ENCODE data around the gene REV3L.
A peak's percentile ranks its signal among the peaks of the same experiment; 100 is the strongest.
"Not testable (repeated sequence)": the region's sequence is repeated elsewhere in the genome, so short reads cannot be mapped to it uniquely, and the experiment has no call there.

The REV3L gene

DNA sequence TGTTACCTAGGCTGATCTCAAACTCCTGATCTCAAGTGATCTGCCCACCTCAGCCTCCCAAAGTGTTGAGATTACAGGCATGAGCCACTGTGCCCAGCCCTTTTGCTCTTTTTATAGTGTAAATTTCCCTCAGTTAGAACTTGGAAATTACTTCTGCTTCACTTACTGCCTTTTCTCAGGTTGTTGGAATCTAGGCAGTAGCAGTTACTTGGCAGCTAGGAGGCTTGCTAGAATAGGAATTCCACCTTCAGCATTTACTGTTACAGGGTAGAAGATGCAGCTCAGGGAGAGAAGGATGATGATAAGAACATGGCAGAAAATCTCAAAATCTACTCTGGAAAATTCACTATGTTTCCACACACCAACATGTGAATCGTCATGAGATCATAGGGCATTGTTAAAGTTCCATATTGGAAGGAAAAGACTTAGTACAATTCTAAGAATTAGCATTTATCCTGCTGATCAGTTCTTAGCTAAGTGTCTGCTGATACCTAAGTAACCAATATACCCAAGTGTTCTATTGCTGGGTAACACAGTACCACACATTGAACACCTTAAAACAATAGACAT, 213.5 kb downstream of the REV3L start:
- peaks cover 6% of the 10 kb centered on the region for H3K9me3 Mint-ChIP-seq
- no peaks in the 10 kb centered on the region for H3K27me3 Mint-ChIP-seq
- H3K4me1 Mint-ChIP-seq, result peaks cover 35% of the 10 kb centered on the region
- H3K36me3 Mint-ChIP-seq, result peaks cover 42% of the 10 kb centered on the region
- no peak overlapping the region for H3K4me3 Mint-ChIP-seq
- no peak overlapping the region for H3K27ac Mint-ChIP-seq

DNA sequence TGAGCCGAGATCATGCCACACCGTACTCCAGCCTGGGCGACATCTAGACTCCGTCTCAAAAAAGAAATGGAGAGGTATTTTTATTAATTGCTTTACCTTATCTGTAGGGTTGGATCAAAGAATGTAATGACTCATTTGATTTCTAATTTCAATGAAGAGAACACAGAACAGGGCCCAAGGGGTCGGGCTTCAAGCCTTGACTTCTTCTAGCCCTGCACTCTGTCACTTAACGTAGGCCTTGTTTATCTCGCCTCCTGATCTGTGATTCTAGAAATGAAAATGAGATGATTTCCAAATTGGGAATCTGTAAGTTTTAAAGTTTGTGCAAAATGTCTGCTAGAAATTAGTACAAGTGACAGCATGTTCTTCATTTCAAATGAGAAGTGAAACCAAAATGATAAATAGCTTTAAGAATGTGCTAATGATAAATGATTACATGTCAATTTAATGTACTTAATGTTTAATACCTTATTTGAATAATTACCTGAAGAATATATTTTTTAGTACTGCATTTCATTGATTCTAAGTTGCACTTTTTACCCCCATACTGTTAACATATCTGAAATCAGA, 215.2 kb downstream of the REV3L start:
- H3K27me3 Mint-ChIP-seq, result no peaks in the 10 kb centered on the region
- no peaks in the 10 kb centered on the region for H3K9me3 Mint-ChIP-seq
- H3K36me3 Mint-ChIP-seq, result peaks cover 37% of the 10 kb centered on the region
- H3K27ac Mint-ChIP-seq, result no peak overlapping the region
- H3K4me1 Mint-ChIP-seq, result peaks cover 45% of the 10 kb centered on the region
- peak overlapping the region; percentile 5 for H3K4me3 Mint-ChIP-seq

DNA sequence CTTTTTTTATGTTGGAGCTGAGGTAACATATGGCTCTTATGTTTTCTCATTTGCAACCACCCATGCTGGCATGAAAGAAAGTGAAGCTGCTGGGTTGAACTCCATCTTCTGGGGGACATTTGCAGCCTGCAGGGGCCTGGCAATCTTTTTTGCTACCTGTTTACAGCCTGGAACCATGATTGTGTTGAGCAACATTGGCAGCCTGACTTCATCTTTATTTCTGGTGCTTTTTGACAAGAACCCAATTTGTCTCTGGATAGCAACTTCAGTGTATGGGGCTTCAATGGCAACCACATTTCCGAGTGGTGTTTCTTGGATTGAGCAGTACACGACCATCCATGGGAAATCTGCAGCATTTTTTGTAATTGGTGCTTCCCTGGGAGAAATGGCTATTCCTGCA, 216.7 kb downstream of the REV3L start:
- no peak overlapping the region for H3K27ac Mint-ChIP-seq
- no peaks in the 10 kb centered on the region for H3K9me3 Mint-ChIP-seq
- peaks cover 53% of the 10 kb centered on the region for H3K4me1 Mint-ChIP-seq
- no peaks in the 10 kb centered on the region for H3K27me3 Mint-ChIP-seq
- peaks cover 35% of the 10 kb centered on the region for H3K36me3 Mint-ChIP-seq
- no peak overlapping the region for H3K4me3 Mint-ChIP-seq

DNA sequence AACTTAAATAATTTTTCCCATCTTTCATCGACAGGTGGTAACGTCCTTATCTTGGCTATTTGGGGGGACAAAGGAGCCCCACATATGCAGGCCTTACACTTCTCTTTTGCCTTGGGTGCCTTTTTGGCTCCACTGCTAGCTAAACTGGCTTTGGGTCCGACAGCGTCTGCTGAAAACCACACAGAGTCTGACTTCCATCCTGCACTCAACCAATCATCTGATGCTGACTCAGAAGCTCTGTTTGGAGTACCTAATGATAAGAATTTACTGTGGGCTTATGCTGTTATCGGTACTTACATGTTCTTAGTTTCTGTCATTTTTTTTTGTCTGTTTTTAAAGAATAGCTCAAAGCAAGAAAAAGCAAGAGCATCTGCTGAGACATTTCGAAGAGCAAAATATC, 217.2 kb downstream of the REV3L start:
- no peak overlapping the region for H3K27ac Mint-ChIP-seq
- H3K36me3 Mint-ChIP-seq, result peaks cover 35% of the 10 kb centered on the region
- no peak overlapping the region for H3K4me3 Mint-ChIP-seq
- no peaks in the 10 kb centered on the region for H3K27me3 Mint-ChIP-seq
- H3K4me1 Mint-ChIP-seq, result peaks cover 58% of the 10 kb centered on the region
- H3K9me3 Mint-ChIP-seq, result no peaks in the 10 kb centered on the region

DNA sequence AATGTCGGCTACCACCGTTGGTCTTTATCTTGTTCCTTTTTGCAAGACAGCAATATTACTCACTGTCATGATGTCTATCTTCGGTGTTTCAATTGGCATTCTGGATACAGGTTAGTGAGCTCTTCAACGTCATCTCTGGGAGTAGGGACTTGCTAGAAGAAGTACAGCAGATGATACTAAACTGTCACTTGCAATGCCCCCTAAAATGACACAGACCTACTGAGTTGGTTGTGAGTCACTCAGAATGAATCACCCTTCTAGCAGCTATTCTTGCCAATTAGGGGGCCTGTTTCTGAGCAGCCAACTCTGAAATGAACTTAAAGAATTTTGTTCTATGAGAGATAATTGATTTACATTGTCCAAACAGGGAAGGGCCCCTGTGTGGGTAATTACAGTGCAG, 219.2 kb downstream of the REV3L start:
- no peaks in the 10 kb centered on the region for H3K9me3 Mint-ChIP-seq
- no peaks in the 10 kb centered on the region for H3K27me3 Mint-ChIP-seq
- peak overlapping the region; percentile 4 for H3K4me3 Mint-ChIP-seq
- peaks cover 27% of the 10 kb centered on the region for H3K36me3 Mint-ChIP-seq
- peak overlapping the region; percentile 19 for H3K27ac Mint-ChIP-seq
- peaks cover 63% of the 10 kb centered on the region for H3K4me1 Mint-ChIP-seq

DNA sequence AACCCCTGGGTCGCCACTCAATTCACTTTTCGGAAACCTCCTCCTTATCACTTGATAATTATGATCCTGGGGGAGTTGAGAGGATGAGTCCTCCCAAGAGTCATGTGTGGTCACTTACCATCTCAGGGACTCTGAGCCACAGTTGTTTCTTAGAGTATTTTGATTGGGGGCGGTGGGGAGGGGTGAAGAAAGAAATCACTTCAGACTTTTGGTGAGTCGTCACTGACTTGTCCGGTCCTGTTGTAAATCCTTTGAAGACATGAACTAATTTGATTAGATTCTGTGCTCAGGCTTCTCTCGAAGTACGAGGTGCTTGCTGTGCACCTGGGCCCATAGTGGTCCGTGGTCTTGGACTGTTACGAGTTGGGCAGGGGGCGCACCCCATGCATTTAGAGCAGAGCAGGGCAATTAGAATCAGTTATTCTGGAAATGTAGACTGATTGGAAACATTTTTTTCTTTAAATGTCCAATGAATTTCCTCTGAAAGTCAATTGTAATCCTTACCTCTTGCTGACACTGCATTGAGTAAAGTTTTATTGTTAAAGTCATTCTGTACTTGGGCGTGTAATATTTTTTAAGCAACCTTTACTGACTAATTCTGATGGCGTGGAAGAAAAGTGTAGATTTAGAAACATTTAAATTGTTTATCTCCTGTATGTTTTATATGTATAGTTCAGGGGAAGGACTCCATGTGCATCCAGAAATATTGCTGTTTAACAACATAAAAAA, 222.3 kb downstream of the REV3L start:
- Mint-ChIP-seq H3K4me1 (peaks cover 43% of the 10 kb centered on the region), H3K27ac (no peak overlapping the region), H3K4me3 (peak overlapping the region; percentile 85), H3K9me3 (no peaks in the 10 kb centered on the region), H3K36me3 (peaks cover 7% of the 10 kb centered on the region), H3K27me3 (no peaks in the 10 kb centered on the region)

DNA sequence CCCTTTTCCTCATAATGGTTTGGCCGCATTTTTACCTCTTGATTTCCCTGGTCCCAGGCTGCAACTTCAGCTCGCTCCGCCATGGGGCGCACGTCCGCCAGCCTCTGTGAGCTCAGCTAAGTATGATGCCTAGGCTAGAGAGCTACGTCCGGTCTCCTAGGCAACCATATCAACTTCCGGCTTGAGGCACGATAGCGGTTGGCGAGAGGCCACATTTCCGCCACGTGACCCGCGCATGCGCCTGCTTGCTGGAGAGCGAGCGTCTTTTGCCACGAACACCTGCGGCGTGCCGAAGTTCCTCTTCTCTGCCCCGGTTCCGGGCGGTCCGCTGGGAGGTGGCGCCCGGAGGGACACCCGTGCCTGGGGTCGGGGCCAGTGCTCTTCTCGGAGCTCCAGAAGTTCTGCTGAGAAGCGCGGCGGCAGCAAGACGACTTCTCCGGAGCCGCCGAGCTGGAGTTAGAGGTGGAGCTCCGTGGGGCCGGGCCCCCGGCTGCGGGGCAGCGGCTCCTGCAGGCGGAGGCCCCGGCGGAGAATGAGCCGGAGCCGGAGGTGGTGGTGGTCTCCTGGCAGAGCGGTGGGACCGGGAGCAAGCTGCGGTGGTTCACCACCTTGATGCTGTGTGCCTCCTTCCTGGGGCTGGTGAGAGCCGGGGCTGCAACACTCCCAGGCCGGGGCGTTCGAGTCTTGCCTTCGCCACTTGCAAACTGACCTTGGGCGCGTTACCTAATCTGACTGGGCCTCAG, 223.8 kb downstream of the REV3L start:
- H3K27ac Mint-ChIP-seq, result peak overlapping the region; percentile 94
- H3K4me3 Mint-ChIP-seq, result peak overlapping the region; percentile 85
- peaks cover 6% of the 10 kb centered on the region for H3K36me3 Mint-ChIP-seq
- H3K4me1 Mint-ChIP-seq, result peaks cover 40% of the 10 kb centered on the region
- H3K9me3 Mint-ChIP-seq, result no peaks in the 10 kb centered on the region
- no peaks in the 10 kb centered on the region for H3K27me3 Mint-ChIP-seq

DNA sequence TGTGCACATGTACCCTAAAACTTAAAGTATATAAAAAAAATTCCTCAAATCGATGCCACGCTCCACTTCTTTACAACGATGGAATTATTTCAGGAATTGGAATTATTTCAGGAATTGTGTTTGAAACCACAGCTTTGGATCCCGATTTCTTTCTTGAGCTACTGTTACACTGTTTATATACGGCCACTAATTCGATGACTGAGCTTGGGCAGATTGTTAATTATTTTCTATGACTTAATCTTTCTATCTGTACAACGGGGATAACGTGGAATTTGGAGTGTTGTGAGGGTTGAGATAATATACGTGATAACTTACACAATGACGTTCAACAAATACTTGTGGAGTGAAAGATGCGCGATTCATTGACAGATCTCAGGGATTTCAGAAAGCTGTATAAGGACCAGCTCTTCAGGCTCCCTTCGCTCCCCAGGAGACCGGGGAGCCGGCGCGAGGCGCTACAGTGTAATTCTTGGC, 224.4 kb downstream of the REV3L start:
- H3K4me3 Mint-ChIP-seq, result peak overlapping the region; percentile 85
- no peaks in the 10 kb centered on the region for H3K36me3 Mint-ChIP-seq
- no peaks in the 10 kb centered on the region for H3K9me3 Mint-ChIP-seq
- peak overlapping the region; percentile 94 for H3K27ac Mint-ChIP-seq
- H3K27me3 Mint-ChIP-seq, result no peaks in the 10 kb centered on the region
- H3K4me1 Mint-ChIP-seq, result peaks cover 34% of the 10 kb centered on the region

DNA sequence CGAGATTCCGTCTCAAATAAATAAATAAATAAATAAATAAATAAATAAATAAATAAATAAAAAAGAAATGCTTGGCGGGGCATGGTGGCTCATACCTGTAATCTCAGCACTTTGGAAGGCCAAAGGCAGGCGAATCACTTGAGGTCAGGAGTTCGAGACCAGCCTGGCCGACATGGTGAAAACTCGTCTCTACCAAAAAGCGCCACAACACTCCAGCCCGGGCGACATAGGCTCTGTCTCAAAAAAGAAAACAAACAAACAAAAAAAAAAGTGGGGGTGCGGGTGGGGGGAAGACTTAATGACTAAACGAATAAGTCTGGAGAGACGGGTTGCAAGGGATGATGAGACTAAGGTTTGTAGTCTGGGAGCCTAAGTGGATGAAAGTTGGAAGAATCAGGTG, 225.0 kb downstream of the REV3L start:
- no peaks in the 10 kb centered on the region for H3K36me3 Mint-ChIP-seq
- H3K9me3 Mint-ChIP-seq, result no peaks in the 10 kb centered on the region
- no peaks in the 10 kb centered on the region for H3K27me3 Mint-ChIP-seq
- no peak overlapping the region for H3K4me3 Mint-ChIP-seq
- H3K4me1 Mint-ChIP-seq, result peaks cover 32% of the 10 kb centered on the region
- H3K27ac Mint-ChIP-seq, result no peak overlapping the region

DNA sequence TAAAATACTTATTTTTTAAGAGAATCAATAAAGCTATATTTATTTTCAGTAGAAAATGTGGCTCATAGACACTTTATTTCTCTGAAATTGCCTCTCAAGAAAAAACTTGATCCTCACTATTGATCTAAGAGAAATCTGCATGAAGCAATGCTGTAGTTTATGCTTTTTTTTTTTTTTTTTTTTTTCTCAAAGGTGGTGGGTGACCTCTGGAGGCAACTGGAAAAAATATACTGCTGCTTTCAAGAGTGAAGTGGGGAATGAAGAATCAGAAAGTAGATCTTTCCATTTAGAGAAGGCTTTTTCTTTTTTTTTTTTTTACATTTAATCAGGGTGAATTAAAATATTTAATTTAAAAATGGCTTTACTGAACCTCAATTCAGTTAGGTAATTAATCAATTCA, 226.4 kb downstream of the REV3L start:
- no peaks in the 10 kb centered on the region for H3K27me3 Mint-ChIP-seq
- H3K4me1 Mint-ChIP-seq, result peaks cover 24% of the 10 kb centered on the region
- no peaks in the 10 kb centered on the region for H3K9me3 Mint-ChIP-seq
- no peaks in the 10 kb centered on the region for H3K36me3 Mint-ChIP-seq
- no peak overlapping the region for H3K27ac Mint-ChIP-seq
- no peak overlapping the region for H3K4me3 Mint-ChIP-seq

DNA sequence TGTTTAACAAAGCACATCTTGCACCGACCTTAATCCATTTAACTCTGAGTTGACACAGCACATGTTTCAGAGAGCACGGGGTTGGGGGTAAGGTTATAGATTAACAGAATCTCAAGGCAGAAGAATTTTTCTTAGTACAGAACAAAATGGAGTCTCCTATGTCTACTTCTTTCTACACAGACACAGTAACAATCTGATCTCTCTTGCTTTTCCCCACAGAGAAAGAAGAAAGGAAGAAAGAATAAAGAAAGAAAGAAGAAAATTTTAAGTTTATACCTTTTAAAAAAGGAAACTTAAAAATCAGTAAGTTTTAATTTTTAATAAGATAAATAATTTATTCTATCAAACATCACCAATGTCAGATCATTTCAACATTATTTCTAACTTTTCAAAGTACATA, 227.2 kb downstream of the REV3L start:
- H3K36me3 Mint-ChIP-seq, H3K27ac Mint-ChIP-seq, H3K27me3 Mint-ChIP-seq, H3K4me3 Mint-ChIP-seq, H3K9me3 Mint-ChIP-seq: not testable (repeated sequence)
- peaks cover 20% of the 10 kb centered on the region for H3K4me1 Mint-ChIP-seq

DNA sequence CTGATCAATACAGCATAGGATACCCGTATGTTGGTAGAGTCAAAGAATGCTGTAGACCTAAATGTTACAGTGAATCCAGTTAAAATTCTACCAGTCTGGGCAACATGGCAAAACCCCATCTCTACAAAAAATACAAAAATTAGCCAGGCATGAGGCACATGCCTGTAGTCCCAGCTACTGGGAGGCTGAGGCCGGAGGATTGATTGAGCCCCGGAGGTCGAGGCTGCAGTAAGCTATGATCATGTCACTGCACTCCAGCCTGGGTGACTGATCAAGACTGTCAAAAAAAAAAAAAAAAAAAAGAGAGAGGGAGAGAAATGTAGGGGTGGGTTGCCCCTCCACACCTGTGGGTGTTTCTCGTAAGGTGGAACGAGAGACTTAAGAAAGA, 228.2 kb downstream of the REV3L start:
- Mint-ChIP-seq H3K27ac (no peak overlapping the region), H3K4me3 (no peak overlapping the region), H3K36me3 (no peaks in the 10 kb centered on the region), H3K27me3 (no peaks in the 10 kb centered on the region), H3K4me1 (peaks cover 11% of the 10 kb centered on the region), H3K9me3 (no peaks in the 10 kb centered on the region)

DNA sequence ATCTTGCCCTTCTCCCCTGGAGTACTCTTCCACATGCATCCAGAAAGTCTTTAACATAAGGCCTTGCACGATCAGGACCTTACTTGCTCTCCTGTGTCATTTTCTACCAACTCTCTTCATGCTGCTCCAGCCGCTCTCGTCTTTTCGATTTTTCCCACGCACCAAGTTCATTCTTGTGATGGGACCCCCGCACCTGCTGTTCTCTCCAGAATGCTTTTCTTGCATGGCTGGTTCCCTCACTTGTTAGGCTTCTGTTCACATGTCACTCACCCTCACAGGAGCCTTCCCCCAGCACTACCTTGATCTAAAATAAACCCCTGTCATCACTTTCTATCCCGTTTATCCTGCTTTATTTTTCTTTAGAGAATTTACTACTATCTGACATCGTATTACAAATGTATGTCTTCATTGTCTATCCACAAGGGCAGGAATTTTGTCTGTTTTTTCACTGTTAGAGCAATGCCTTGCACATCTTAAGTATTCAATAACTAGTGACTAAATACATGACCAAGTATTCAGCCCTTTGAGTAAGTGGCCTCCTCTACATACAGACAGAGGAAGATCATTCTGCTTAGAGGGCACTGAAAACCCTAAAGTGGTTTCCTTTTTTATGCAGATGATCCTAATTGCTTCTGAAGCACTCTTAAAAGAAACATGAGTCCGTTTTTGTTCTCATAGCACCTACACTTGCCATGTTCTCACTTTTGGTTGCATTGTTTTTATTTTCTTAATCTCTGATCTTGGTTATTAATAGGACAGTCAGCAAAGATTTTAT, 228.8 kb downstream of the REV3L start:
- Mint-ChIP-seq H3K36me3 (no peaks in the 10 kb centered on the region), H3K4me3 (no peak overlapping the region), H3K9me3 (no peaks in the 10 kb centered on the region), H3K27me3 (no peaks in the 10 kb centered on the region), H3K4me1 (peaks cover 11% of the 10 kb centered on the region), H3K27ac (no peak overlapping the region)

DNA sequence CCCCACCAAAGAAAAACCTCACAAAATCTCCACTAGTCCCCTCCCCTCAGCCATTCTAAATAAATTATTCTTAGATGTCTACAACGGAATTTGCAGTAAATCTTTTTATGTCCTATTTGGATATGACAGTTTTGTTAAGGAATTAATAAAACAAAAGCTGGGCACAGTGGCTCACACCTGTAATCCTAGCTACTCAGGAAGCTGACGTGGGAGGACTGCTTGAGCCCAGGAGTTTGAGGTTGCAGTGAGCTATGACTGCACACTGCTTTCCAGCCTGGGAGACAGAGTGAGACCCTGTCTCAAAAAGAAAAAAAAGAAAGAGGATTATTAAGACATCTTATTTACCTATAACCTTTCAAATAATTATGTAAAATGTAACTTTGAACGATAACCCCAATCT, 230.3 kb downstream of the REV3L start:
- Mint-ChIP-seq H3K9me3 (no peaks in the 10 kb centered on the region), H3K27me3 (no peaks in the 10 kb centered on the region), H3K4me3 (no peak overlapping the region), H3K36me3 (no peaks in the 10 kb centered on the region), H3K27ac (no peak overlapping the region), H3K4me1 (no peaks in the 10 kb centered on the region)

DNA sequence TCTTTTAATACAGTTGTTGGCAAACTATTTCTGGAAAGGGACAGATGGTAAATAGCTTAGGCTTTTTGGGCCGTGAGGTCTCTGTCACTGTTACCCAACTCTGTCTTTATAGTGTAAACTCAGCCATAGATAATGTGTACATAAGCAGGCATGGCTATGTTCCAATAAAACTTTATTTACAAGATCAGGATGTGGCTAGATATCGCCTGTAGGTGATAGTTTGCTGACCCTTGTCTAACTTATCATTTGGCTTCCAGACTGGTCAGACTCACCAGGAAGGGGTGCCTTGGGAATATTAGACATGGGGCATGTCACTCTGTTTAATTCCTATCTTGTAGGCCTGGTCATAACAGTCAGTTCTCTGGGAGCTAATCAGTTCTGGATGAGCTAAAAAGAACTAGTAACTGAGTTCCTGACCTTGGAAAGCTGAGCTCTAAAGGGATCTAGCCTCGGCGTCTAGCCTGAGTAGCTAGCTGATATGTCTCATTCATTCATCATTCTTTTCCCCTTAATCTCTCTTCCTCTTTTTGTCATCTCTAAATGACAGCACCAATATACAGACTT, 232.1 kb downstream of the REV3L start:
- Mint-ChIP-seq H3K27me3 (no peaks in the 10 kb centered on the region), H3K27ac (no peak overlapping the region), H3K36me3 (no peaks in the 10 kb centered on the region), H3K9me3 (no peaks in the 10 kb centered on the region), H3K4me3 (no peak overlapping the region), H3K4me1 (no peaks in the 10 kb centered on the region)

Data from activated naive CD4-positive, alpha-beta T cell treated with anti-CD3 and anti-CD28 coated beads, Interleukin-2, amount 50 U/mL, for 24 hours (primary cell).